GM18499 (cell line): ENCODE data around the gene CAPN15.

Source experiments
- ATAC-seq: cut with Tn5 transposase; IDR thresholded peaks from one replicate; pipeline ENCODE4 v1.9.1; 2021; ENCODE audit warnings: moderate number of reproducible peaks; ENCODE audit not compliant: insufficient read depth, unreplicated experiment

CAPN15 gene

GRCh38 chr16:524274-525040, 3.1 kb upstream of the CAPN15 start:
- ATAC-seq, result no peak

GRCh38 chr16:525123-525519, 2.4 kb upstream of the CAPN15 start:
- ATAC-seq, result no peak

- no peak for ATAC-seq
These were observed 1.9 kb upstream of the CAPN15 start for GRCh38 chr16:525520-526180.

- no peak for ATAC-seq
These were observed 1.1 kb upstream of the CAPN15 start for GRCh38 chr16:526181-527014.

- no peak for ATAC-seq
These were observed 849 bp downstream of the CAPN15 start for GRCh38 chr16:528111-529011.

GRCh38 chr16:529012-529575, 1.6 kb downstream of the CAPN15 start:
- ATAC-seq, result no peak

GRCh38 chr16:530111-530817, 2.8 kb downstream of the CAPN15 start:
- no peak for ATAC-seq

GRCh38 chr16:531494-532125, 4.1 kb downstream of the CAPN15 start:
- no peak for ATAC-seq

- no peak for ATAC-seq
These were observed 6.0 kb downstream of the CAPN15 start for GRCh38 chr16:533391-534123.

- no peak for ATAC-seq
These were observed 6.6 kb downstream of the CAPN15 start for GRCh38 chr16:534135-534534.

GRCh38 chr16:534856-535445, 7.4 kb downstream of the CAPN15 start:
- ATAC-seq, result no peak

GRCh38 chr16:535446-536405, 8.2 kb downstream of the CAPN15 start:
- no peak for ATAC-seq

GRCh38 chr16:536746-537145, 9.2 kb downstream of the CAPN15 start:
- no peak for ATAC-seq

GRCh38 chr16:537415-538335, 10.2 kb downstream of the CAPN15 start:
- ATAC-seq, result no peak

GRCh38 chr16:539901-540530, 12.5 kb downstream of the CAPN15 start:
- ATAC-seq, result no peak
